GM18505 (cell line): ENCODE results near the gene TLL1.

Source experiments
- ATAC-seq: cut with Tn5 transposase; IDR thresholded peaks from one replicate; pipeline ENCODE4 v1.9.1; 2021; ENCODE audit not compliant: unreplicated experiment
- POLR2A ChIP-seq: IDR thresholded peaks from 4 replicates; pipeline ENCODE4 v1.6.1; 2011; ENCODE audit warnings: borderline replicate concordance; ENCODE audit not compliant: insufficient read depth, insufficient read length; ENCODE audit errors: extremely low read depth

TLL1 gene

DNA sequence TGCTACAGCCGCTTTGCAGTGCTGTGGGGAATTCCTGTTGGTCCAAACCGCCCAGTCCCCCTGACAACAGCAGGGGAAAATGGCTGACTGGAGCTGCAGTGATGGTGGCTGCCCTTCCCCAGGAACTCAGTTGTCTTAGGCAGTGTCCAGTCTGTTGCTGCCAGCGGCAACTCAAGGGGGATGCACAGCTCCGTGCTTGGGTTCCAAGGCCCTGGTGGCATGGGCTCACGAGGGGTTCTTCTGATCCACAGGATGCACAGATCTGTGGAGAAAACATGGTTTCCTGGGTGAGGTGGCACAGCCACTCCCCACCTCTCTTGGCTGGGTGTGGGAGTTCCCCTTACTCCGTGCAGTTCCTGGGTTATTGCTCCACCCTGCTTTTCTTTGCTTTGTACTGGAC is 261.2 kb downstream of the TLL1 start:
- TF ChIP-seq POLR2A, result no peak
- ATAC-seq, result no peak

DNA sequence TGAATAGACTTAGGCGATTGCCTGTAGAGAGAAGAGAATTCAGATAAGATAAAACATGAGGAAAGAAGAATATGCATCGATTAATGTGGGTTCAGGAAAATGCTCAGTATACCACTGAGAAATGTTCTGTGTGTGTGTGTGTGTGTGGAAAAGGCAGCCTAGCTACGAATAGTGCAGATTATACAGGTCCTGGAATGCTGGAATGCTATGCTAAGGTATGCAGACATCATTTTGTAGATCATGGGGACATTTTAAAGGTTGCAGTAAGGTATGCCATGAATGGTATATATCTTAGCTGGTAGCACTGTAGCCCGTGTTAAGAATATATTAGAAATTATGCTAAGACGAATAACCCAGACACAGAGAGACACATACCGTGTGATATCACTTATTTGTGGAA is 267.9 kb downstream of the TLL1 start:
- TF ChIP-seq POLR2A, result no peak
- no peak for ATAC-seq

DNA sequence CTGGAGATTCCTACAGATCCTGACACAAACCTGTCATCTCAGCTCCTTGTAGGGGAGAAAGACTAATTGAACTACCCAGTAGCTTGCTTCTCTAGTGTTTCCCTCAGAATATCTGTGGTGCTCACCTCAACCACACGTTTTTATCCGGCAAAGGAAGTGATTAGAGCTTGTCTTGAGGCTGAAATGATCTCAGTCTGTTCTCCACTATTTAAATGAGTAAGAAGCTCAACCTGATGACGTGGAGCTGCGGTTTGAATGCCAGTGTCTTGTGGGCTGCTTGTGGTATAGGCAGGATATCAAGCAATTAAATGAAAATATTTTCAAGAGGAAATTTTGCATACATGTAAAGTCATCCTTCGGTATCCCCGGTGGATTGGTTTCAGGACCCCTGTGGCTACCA is 270.2 kb downstream of the TLL1 start:
- no peak for TF ChIP-seq POLR2A
- ATAC-seq, result no peak

DNA sequence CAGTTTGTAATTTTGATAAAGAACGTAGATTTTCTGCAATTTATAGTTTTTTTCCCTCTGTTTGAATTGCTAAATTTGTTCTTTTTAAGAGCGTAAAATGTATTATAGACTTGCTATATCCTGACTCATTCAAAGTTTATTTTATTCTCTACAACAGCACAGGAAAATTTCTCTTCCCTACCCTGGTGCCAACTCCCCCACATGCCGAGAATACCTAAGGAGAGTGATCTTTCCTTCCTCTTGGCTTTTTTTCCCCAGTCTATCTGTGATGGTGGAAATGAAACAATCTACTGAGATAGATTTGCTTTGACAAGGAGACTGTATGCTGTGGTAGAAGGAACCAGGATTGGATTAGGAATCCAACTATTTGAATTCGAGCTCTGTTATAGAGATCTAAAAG is 271.6 kb downstream of the TLL1 start:
- no peak for ATAC-seq
- TF ChIP-seq POLR2A, result no peak

DNA sequence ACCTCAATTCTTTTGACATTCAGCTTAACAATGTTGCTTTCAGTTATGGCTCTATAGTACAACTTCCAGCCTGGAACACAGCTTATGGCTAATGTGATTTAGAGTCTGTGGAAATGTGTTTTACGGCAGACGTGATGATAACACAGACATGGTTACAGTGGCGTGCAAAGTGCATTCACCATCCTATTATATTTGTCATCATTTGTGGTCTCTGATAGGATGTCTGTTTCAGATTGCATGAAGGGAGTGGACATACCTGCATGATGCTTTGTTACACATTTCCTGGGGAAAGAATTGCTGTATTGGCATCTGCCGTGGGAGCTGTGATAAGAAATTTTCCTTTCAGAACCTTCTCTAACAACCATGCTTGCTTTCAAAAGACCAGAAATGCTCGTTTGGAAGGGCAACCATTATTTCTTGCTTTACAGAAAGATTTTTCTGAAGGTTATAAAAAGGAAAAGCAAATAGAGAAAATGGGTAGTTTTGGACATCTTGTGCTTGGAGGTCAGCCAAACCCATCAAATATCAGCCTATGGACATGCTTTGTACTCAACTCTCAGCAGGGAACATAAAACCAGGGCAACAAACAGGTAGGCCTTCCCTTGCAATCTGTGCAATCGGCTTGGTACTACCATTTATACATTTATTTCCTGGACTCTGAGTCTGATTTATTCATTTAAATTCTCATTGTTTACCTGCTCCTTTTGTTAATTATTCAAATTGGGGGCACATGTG is 273.9 kb downstream of the TLL1 start:
- no peak for ATAC-seq
- TF ChIP-seq POLR2A, result no peak
